Skeletal muscle tissue (tissue), 4 donors: ENCODE measurements around the gene RNF125. TPM values are rescaled to one million over a fixed set of nuclear protein-coding genes. Genes with fewer than 3 reads are reported as not detected.

Experiments
- H3K27ac ChIP-seq: one replicate; pipeline ENCODE4 v1.7.0; 2013; ENCODE audit warnings: mild to moderate bottlenecking, low read depth, low read length, inconsistent platforms
- H3K27me3 ChIP-seq, 3 donors: one replicate each; pipeline ENCODE4 v1.7.0; 2013; ENCODE audit warnings: low read length in 3 of 3; ENCODE audit not compliant: control insufficient read depth in 3 of 3, insufficient read depth in 3 of 3
- H3K36me3 ChIP-seq, 3 donors: one replicate each; pipeline ENCODE4 v1.7.0; 2013; ENCODE audit warnings: low read length in 3 of 3; ENCODE audit not compliant: control insufficient read depth in 3 of 3, insufficient read depth in 3 of 3
- H3K4me1 ChIP-seq, 3 donors: one replicate each; pipeline ENCODE4 v1.7.0; 2013; ENCODE audit warnings: low read length in 3 of 3, mild to moderate bottlenecking in 3 of 3; ENCODE audit not compliant: control insufficient read depth in 3 of 3, insufficient read depth in 3 of 3
- H3K4me3 ChIP-seq, 3 donors: one replicate each; pipeline ENCODE4 v1.7.0; 2013; ENCODE audit warnings: low read length in 3 of 3
- H3K9ac ChIP-seq, 3 donors: one replicate each; pipeline ENCODE4 v1.7.0; 2013; ENCODE audit warnings: low read length in 3 of 3, mild to moderate bottlenecking in 3 of 3, moderate library complexity in 2 of 3, low read depth in 1 of 3
- H3K9me3 ChIP-seq, 3 donors: one replicate each; pipeline ENCODE4 v1.7.0; 2013; ENCODE audit warnings: low read length in 3 of 3; ENCODE audit not compliant: control insufficient read depth in 3 of 3
- total RNA-seq: library from RNA; depleted of rRNA; stranded (reverse); fragments of >200 nt; gene quantifications from one replicate; pipeline ENCODE4 v1.2.3, GENCODE V29; 2014
- donor health status: Osteomylitis.

Gene RNF125
- total RNA-seq, 1 donor from 2014 or later: 9.4 TPM

- Histone ChIP-seq H3K27ac (no peak overlapping the region), H3K9me3 (no peaks in the 10 kb centered on the region), H3K4me3 (no peak overlapping the region), H3K9ac (no peak overlapping the region), H3K4me1 (peaks cover 2 to 24% (median 21%) of the 10 kb centered on the region in 3 donors), H3K36me3 (no peaks in the 10 kb centered on the region), H3K27me3 (no peaks in the 10 kb centered on the region)
Measured at GRCh38 chr18:32095192-32095899, 76.7 kb downstream of the RNF125 start.

DNA sequence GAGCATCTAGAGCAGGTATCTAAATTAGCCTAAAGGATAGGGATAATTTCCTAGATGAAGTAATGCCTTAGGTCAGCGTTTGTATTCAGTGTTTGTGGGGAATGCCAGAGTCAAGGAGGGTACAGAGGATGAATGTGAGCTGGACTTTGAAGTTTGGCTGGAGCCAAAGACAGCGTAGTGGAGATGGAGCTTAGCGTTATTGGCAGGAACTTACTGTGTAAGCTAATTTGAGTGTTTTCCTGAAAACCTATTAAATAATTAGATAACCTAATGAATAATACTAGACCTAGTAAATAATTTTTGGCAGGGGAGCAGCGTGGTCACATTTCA lies 77.2 kb downstream of the RNF125 start:
- no peaks in the 10 kb centered on the region for H3K27me3 ChIP-seq
- H3K36me3 ChIP-seq: no peaks in the 10 kb centered on the region
- no peak overlapping the region for H3K4me3 ChIP-seq
- H3K9me3 ChIP-seq: no peaks in the 10 kb centered on the region
- H3K4me1 ChIP-seq: peaks cover 2 to 24% (median 21%) of the 10 kb centered on the region in 3 donors
- H3K27ac ChIP-seq: no peak overlapping the region
- no peak overlapping the region for H3K9ac ChIP-seq

GRCh38 chr18:32096946-32097345 lies 78.3 kb downstream of the RNF125 start:
- Histone ChIP-seq H3K4me3 (no peak overlapping the region), H3K9me3 (no peaks in the 10 kb centered on the region), H3K27me3 (no peaks in the 10 kb centered on the region), H3K4me1 (peaks cover 2 to 20% (median 18%) of the 10 kb centered on the region in 3 donors), H3K9ac (no peak overlapping the region), H3K27ac (no peak overlapping the region), H3K36me3 (no peaks in the 10 kb centered on the region)

- Histone ChIP-seq H3K4me1 (peaks cover 0 to 3% (median under 1%) of the 10 kb centered on the region in 3 donors), H3K9ac (no peak overlapping the region), H3K36me3 (no peaks in the 10 kb centered on the region), H3K27me3 (no peaks in the 10 kb centered on the region), H3K27ac (no peak overlapping the region), H3K4me3 (no peak overlapping the region), H3K9me3 (no peaks in the 10 kb centered on the region)
Measured at GRCh38 chr18:32104516-32104915, 85.9 kb downstream of the RNF125 start.

- no peaks in the 10 kb centered on the region for H3K4me1 ChIP-seq
- H3K27ac ChIP-seq: no peak overlapping the region
- H3K9ac ChIP-seq: no peak overlapping the region
- H3K4me3 ChIP-seq: no peak overlapping the region
- H3K36me3 ChIP-seq: peaks cover 0 to 7% (median 0%) of the 10 kb centered on the region in 3 donors
- H3K9me3 ChIP-seq: no peaks in the 10 kb centered on the region
- H3K27me3 ChIP-seq: no peaks in the 10 kb centered on the region
Measured at GRCh38 chr18:32110005-32110404, 91.4 kb downstream of the RNF125 start.

DNA sequence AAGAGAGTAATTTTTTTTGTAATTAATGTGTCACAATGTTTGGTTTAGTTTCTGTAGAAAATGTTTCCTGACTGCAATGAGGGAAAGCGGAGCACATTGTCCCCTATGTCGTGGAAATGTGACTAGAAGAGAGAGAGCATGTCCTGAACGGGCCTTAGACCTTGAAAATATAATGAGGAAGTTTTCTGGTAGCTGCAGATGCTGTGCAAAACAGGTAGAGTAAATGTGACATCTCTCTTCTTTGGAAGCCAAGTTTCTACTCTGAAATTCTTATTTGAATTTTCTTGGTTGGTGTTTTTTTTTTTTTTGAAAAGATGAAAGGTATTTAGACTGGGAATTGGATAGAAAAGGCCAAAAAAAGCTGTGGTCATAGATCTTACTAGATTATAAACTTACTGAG lies 93.1 kb downstream of the RNF125 start:
- peaks cover 3 to 10% (median 9%) of the 10 kb centered on the region in 3 donors for H3K36me3 ChIP-seq
- H3K27ac ChIP-seq: no peak overlapping the region

DNA sequence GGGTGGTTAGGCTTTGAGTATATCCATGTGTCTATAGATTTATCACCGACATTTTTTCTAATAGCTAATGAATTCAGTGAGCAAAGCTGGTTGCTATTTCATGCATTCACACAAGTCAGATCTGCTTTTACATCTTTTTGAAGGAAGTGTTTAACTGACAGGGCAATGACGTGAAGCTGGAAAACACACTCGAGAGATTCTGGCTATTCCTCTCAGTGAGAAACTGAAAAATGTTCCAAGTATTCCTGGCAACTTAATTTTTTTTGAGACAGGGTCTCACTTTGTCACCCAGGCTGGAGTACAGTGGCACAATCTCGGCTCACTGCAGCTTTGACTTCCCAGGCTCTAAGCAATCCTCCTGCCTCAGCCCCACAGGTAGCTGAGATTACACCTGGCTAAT lies 94.2 kb downstream of the RNF125 start:
- Histone ChIP-seq H3K4me3 (no peak overlapping the region), H3K4me1 (no peaks in the 10 kb centered on the region), H3K9me3 (no peaks in the 10 kb centered on the region), H3K9ac (no peak overlapping the region), H3K27me3 (no peaks in the 10 kb centered on the region), H3K36me3 (peaks cover 3 to 10% (median 9%) of the 10 kb centered on the region in 3 donors), H3K27ac (no peak overlapping the region)

More for the DNA sequence above, 93.1 kb downstream of the RNF125 start:
- Histone ChIP-seq H3K9me3 (no peaks in the 10 kb centered on the region), H3K4me1 (no peaks in the 10 kb centered on the region), H3K4me3 (no peak overlapping the region), H3K9ac (no peak overlapping the region), H3K27me3 (no peaks in the 10 kb centered on the region)

GRCh38 chr18:32114293-32114942 lies 95.8 kb downstream of the RNF125 start:
- Histone ChIP-seq H3K27ac (no peak overlapping the region), H3K9ac (no peak overlapping the region), H3K27me3 (no peaks in the 10 kb centered on the region), H3K4me3 (no peak overlapping the region), H3K36me3 (peaks cover 3 to 10% (median 9%) of the 10 kb centered on the region in 3 donors), H3K4me1 (no peaks in the 10 kb centered on the region), H3K9me3 (no peaks in the 10 kb centered on the region)

GRCh38 chr18:32122039-32122438 lies 103.4 kb downstream of the RNF125 start:
- Histone ChIP-seq H3K27me3 (no peaks in the 10 kb centered on the region), H3K9me3 (no peaks in the 10 kb centered on the region), H3K36me3 (peaks cover 0 to 9% (median 8%) of the 10 kb centered on the region in 3 donors), H3K27ac (no peak overlapping the region), H3K9ac (no peak overlapping the region), H3K4me1 (no peaks in the 10 kb centered on the region), H3K4me3 (no peak overlapping the region)
